ENCODE data around the gene SRPK2. TPM values are rescaled to one million over a fixed set of nuclear protein-coding genes. Genes with fewer than 3 reads are reported as not detected.
A peak's percentile ranks its signal among the peaks of the same experiment; 100 is the strongest.
"Not testable (repeated sequence)": the region's sequence is repeated elsewhere in the genome, so short reads cannot be mapped to it uniquely, and the experiment has no call there.

SRPK2 gene
- total and polyA plus RNA-seq, 5 donors = 10.4 to 32.4 (median 31.3) TPM

DNA sequence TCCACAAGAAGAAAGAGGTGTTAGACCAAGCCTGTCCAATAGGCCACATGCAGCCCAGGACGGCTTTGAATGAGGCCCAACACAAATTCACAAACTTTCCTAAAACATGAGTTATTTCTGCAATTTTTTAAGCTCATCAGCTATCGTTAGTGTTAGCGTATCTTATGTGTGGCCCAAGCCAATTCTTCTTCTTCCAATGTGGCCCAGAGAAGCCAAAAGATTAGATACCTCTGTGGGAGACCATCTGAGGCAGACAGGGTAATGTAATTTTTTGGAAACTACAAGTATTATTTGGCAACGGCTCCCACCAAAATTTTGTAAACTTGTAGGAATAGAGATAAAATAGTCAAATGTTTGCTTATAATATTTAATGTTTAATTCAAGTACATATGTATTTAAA is 153.8 kb downstream of the SRPK2 start:
- no peak for DNase-seq
- intact Hi-C loops (cut with DNase I) = no loop called here

DNA sequence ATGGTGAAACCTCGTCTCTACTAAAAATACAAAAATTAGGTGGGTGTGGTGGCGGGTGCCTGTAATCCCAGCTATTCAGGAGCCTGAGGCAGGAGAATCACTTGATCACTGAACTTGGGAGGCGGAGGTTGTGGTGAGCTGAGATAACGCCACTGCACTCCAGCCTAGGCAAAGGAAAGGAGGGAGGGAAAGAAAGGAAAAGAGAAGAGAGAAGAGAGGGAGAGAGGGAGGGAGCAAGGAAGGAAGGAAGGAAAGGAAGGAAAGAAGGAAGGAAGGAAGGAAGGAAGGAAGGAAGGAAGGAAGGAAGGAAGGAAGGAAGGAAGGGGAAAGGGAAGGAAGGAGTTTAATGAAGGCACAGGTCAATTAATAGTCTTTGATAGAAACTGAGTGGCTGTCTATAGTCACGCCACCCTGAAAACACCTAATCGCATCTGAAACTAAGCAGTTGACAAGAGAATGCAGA is 155.9 kb downstream of the SRPK2 start:
- H3K27ac ChIP-seq (ENCODE audit: low read length); H3K9me3 ChIP-seq (ENCODE audit: control insufficient read depth, low read length); DNase-seq; intact Hi-C loops (cut with DNase I); H3K4me3 ChIP-seq (ENCODE audit: low read length); H3K4me1 ChIP-seq (ENCODE audit: control insufficient read depth, insufficient read depth, low read length); ATAC-seq; H3K27me3 ChIP-seq (ENCODE audit: control insufficient read depth, insufficient read depth): not testable (repeated sequence)
- 97% methylated on average over 6 of the region's 6 CpGs for WGBS

More for the DNA sequence above, 153.8 kb downstream of the SRPK2 start:
- peak; percentile 36 to 75 for ATAC-seq
- H3K27ac ChIP-seq (ENCODE audit: low read length) = no peak overlapping the region
- H3K9me3 ChIP-seq (ENCODE audit: control insufficient read depth, low read length) = no peaks in the 10 kb centered on the region
- peaks cover 2% of the 10 kb centered on the region for H3K4me1 ChIP-seq (ENCODE audit: control insufficient read depth, insufficient read depth, low read length)
- H3K4me3 ChIP-seq (ENCODE audit: low read length) = no peak overlapping the region
- WGBS = 57% methylated on average over 4 of the region's 4 CpGs
- no peaks in the 10 kb centered on the region for H3K27me3 ChIP-seq (ENCODE audit: control insufficient read depth, insufficient read depth)

DNA sequence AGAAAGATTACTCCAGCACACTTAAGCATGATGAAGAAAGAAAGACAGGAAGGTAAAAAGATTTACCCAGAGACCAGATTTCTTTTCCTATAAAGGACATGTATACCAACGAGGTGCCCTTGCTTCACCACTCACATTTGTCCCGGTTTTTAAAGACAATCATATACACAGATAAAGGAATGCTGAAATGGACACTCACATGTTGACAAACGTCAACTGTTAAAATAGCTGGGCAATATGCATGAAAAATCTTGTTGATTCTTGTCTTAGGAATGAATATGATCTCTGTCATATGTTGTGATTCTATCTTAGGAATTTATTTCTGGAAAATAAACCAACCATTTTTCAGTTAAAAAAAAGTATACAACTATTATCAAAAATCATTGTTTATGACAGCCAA is 158.2 kb downstream of the SRPK2 start:
- ATAC-seq = no peak
- WGBS = 61% methylated on average over 3 of the region's 3 CpGs
- no peaks in the 10 kb centered on the region for H3K27me3 ChIP-seq (ENCODE audit: control insufficient read depth, insufficient read depth)
- no peaks in the 10 kb centered on the region for H3K4me1 ChIP-seq (ENCODE audit: control insufficient read depth, insufficient read depth, low read length)
- intact Hi-C loops (cut with DNase I) = no loop called here
- no peak overlapping the region for H3K4me3 ChIP-seq (ENCODE audit: low read length)
- H3K27ac ChIP-seq (ENCODE audit: low read length) = no peak overlapping the region
- DNase-seq = no peak
- H3K9me3 ChIP-seq (ENCODE audit: control insufficient read depth, low read length) = no peaks in the 10 kb centered on the region

- DNase-seq (no peak), ATAC-seq (no peak)
- no peaks in the 10 kb centered on the region for H3K27me3 ChIP-seq (ENCODE audit: control insufficient read depth, insufficient read depth)
- 71% methylated on average over 5 of the region's 5 CpGs for WGBS
- H3K4me3 ChIP-seq (ENCODE audit: low read length) = no peak overlapping the region
- H3K4me1 ChIP-seq (ENCODE audit: control insufficient read depth, insufficient read depth, low read length) = no peaks in the 10 kb centered on the region
- no peaks in the 10 kb centered on the region for H3K9me3 ChIP-seq (ENCODE audit: control insufficient read depth, low read length)
- H3K27ac ChIP-seq (ENCODE audit: low read length) = no peak overlapping the region
- intact Hi-C loops (cut with DNase I) = no loop called here
These were observed 159.1 kb downstream of the SRPK2 start for GRCh38 chr7:105229641-105230040.

DNA sequence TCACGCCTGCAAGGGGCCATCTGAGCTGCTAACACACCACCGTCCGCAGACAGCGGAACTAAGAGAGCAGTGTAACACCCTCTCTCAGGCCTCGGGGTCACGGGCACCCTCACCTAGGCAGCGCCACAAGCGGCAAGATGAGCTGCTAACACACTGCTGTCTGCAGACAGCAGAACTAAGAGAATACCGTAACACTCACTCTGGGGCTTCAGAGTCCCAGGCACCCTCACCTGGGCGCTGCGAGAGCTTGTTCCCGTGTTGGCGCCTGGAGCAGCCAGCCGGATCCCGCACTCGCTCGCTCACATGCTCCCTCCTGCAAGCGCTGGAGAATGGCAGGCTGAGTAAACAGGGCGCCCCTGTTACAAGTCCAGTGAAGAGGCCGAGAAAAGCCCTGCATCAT is 160.2 kb downstream of the SRPK2 start:
- ATAC-seq = peak; percentile 21 to 41
- Histone ChIP-seq H3K27ac (ENCODE audit: low read length) (no peak overlapping the region), H3K4me1 (ENCODE audit: control insufficient read depth, insufficient read depth, low read length) (no peaks in the 10 kb centered on the region), H3K27me3 (ENCODE audit: control insufficient read depth, insufficient read depth) (no peaks in the 10 kb centered on the region), H3K9me3 (ENCODE audit: control insufficient read depth, low read length) (no peaks in the 10 kb centered on the region), H3K4me3 (ENCODE audit: low read length) (no peak overlapping the region)
- 86% methylated on average over 20 of the region's 20 CpGs for WGBS
- intact Hi-C loops (cut with DNase I) = no loop called here
- peak in 1 of 3 donors; percentile 54 for DNase-seq

DNA sequence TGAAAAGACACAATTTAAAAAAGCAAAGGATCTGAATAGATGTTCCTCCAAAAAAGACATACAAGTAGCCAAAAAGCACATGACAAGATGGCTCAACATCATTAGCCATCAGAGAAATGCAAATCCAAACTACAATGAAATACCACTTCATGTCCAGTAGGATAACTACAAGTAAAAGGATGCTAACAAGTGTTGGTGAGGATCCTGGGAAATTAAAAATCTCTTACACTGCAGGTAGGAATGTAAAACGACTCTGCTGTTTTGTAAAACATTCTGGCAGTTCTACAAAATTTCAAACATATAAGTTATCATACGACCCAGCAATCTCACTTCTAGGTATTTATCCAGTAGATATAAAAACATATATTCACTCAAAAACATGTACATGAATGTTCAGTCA is 161.3 kb downstream of the SRPK2 start:
- intact Hi-C loops (cut with DNase I) = no loop called here
- DNase-seq = no peak
- no peak for ATAC-seq
- Histone ChIP-seq H3K4me1 (ENCODE audit: control insufficient read depth, insufficient read depth, low read length) (no peaks in the 10 kb centered on the region), H3K9me3 (ENCODE audit: control insufficient read depth, low read length) (no peaks in the 10 kb centered on the region), H3K4me3 (ENCODE audit: low read length) (no peak overlapping the region), H3K27ac (ENCODE audit: low read length) (no peak overlapping the region), H3K27me3 (ENCODE audit: control insufficient read depth, insufficient read depth) (no peaks in the 10 kb centered on the region)
- WGBS = 93% methylated on average over 2 of the region's 2 CpGs

DNA sequence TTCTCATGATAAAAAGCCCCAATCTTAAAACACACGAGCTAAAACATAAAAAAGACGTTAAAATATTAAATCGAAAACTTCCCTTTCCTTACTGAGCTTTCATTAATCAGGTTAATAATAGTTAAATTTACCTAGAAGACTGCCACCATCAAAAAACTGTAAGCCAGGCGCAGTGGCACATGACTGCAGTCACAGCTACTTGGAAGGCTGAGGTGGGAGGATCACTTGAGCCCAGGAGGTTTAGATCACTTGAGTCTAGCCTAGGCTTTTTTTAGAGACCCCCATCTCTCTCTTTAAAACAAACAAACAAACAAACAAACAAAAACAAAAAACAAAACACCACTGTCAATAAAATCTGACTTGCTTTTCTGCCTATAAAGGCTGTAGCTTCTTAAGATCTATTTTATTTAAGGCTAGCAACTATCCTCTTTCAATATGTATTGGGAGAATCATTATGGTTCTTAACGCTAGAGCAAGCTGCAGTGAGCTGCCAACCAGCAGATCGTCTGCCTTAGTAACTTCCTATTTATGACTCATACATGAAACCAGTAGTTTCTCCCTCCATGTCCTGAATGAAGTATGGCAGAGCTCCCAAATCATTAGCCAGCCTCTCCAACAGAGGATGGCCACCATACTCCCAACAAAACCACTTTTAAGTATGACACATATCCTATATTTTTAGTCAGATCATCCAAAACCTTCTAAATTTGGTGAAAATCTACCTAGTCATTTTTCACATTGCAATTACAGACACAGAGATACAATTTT is 163.7 kb downstream of the SRPK2 start:
- 62% methylated on average over 6 of the region's 6 CpGs for WGBS
- Histone ChIP-seq H3K27ac (ENCODE audit: low read length) (no peak overlapping the region), H3K4me1 (ENCODE audit: control insufficient read depth, insufficient read depth, low read length) (no peaks in the 10 kb centered on the region), H3K27me3 (ENCODE audit: control insufficient read depth, insufficient read depth) (no peaks in the 10 kb centered on the region), H3K9me3 (ENCODE audit: control insufficient read depth, low read length) (no peaks in the 10 kb centered on the region), H3K4me3 (ENCODE audit: low read length) (no peak overlapping the region)
- ATAC-seq = peak; percentile 66 to 84
- DNase-seq = peak in 1 of 3 donors; percentile 37
- intact Hi-C loops (cut with DNase I) = no loop called here

- Histone ChIP-seq H3K27me3 (ENCODE audit: control insufficient read depth, insufficient read depth) (no peaks in the 10 kb centered on the region), H3K9me3 (ENCODE audit: control insufficient read depth, low read length) (no peaks in the 10 kb centered on the region), H3K4me3 (ENCODE audit: low read length) (no peak overlapping the region), H3K4me1 (ENCODE audit: control insufficient read depth, insufficient read depth, low read length) (no peaks in the 10 kb centered on the region), H3K27ac (ENCODE audit: low read length) (no peak overlapping the region)
- 84% methylated on average over 5 of the region's 5 CpGs for WGBS
- ATAC-seq (no peak), DNase-seq (no peak)
- intact Hi-C loops (cut with DNase I) = no loop called here
These were observed 165.8 kb downstream of the SRPK2 start for GRCh38 chr7:105222953-105223352.

DNA sequence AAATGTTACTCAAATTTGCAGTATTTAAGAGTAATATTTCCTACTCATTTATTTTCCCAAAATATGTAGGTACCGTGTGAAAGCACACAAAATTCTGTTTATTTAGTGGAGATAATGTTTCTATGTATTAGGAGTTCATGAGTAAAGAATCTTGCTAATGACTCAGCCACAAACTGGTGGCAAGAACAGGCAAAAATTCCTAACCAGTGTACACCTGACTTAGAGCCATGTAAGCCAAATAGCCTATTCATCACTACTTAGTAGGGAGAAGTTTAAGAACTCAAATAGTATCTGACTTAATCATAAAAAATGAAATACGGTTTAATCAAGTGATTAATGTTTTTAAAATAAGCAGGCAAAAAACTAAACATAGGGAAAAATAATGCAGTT is 169.0 kb downstream of the SRPK2 start:
- Histone ChIP-seq H3K4me1 (ENCODE audit: control insufficient read depth, insufficient read depth, low read length) (no peaks in the 10 kb centered on the region), H3K27ac (ENCODE audit: low read length) (no peak overlapping the region), H3K27me3 (ENCODE audit: control insufficient read depth, insufficient read depth) (no peaks in the 10 kb centered on the region), H3K9me3 (ENCODE audit: control insufficient read depth, low read length) (no peaks in the 10 kb centered on the region), H3K4me3 (ENCODE audit: low read length) (no peak overlapping the region)
- 90% methylated on average over 2 of the region's 2 CpGs for WGBS
- no peak for DNase-seq
- intact Hi-C loops (cut with DNase I) = no loop called here
- no peak for ATAC-seq

DNA sequence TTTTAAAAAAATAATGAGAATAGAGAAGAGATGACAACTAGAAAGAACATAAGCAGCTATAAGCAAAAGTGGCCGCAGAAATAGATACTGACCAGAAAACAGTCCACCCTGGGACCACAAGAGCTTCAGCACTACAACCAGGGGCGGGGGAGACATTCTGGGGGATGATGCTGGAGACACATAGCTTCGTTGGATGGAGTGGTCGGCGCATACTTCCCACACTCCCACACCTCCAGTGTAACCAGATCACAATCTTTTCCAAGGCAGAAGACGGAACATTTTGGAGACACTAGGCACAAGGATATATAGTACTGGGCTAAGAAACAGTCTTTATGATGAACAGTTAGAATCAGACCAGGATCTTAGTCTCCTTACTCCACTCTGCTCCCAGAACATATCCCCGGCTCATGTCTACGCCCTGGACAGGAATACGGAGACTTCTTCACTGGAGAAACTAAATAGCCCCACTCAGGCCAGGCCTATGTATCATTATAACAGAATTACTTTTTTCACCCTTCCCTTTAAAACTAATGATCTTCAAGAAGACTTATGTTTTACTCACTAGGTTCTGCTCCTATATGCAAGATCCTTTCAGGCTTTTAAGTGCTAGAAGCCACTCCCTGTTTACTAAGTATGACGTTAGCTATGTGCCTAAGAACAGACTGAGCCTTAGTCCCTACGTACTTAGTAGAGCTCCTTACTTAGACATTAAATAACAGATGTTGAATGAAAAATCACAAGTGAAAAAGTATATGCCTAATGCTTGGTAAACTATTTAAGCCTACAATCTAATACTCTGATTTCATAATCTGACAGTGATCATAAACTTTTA is 169.6 kb downstream of the SRPK2 start:
- Histone ChIP-seq H3K9me3 (ENCODE audit: control insufficient read depth, low read length) (no peaks in the 10 kb centered on the region), H3K4me3 (ENCODE audit: low read length) (no peak overlapping the region), H3K27me3 (ENCODE audit: control insufficient read depth, insufficient read depth) (no peaks in the 10 kb centered on the region), H3K27ac (ENCODE audit: low read length) (no peak overlapping the region), H3K4me1 (ENCODE audit: control insufficient read depth, insufficient read depth, low read length) (no peaks in the 10 kb centered on the region)
- intact Hi-C loops (cut with DNase I) = no loop called here
- WGBS = 94% methylated on average over 11 of the region's 11 CpGs
- no peak for DNase-seq
- no peak for ATAC-seq

DNA sequence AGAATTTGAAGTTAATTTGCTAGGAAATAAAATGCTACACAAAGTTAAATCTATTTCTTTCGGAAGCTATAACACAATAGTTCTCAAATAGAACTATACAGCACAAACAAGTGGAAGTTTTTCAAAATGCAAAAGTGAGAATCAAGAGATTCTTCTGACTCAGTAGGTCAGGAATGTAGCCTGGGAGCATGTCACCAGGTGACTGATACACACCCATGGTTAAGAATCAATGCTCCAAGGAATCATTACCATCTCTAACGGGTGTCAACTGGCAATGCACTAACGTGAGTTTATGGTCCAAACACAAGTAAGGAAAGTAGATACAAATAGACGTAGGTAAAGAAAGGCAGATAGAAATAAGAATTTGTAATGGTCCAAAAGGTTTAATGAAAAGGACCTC is 170.5 kb downstream of the SRPK2 start:
- WGBS = 94% methylated on average over 4 of the region's 4 CpGs
- DNase-seq (no peak), ATAC-seq (no peak)
- Histone ChIP-seq H3K4me1 (ENCODE audit: control insufficient read depth, insufficient read depth, low read length) (no peaks in the 10 kb centered on the region), H3K27ac (ENCODE audit: low read length) (no peak overlapping the region), H3K4me3 (ENCODE audit: low read length) (no peak overlapping the region), H3K27me3 (ENCODE audit: control insufficient read depth, insufficient read depth) (no peaks in the 10 kb centered on the region), H3K9me3 (ENCODE audit: control insufficient read depth, low read length) (no peaks in the 10 kb centered on the region)
- intact Hi-C loops (cut with DNase I) = no loop called here
